Measurements from ENCODE around the gene NYAP2.

NYAP2 gene

DNA sequence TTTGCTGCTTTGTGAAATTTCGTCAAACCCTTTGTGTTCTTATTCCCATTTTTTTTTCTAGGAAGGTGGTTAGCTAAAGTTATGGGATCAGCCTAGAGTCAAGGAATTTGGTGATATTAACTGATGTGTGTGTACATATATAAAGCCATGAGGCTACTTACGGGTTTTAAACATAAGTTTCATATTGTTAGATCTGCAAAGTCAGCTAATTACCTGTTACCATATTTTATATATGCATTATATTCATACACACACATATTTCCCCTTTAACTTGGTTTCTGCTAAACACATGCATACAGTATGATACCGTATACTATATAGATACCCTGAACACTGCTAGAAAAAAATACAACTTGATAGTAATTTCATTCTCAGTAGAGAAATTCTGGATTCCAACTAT, 241.0 kb downstream of the NYAP2 start:
- H4K91ac ChIP-seq (ENCODE audit: low read depth, low read length, poor library complexity), result no peak overlapping the region
- H3K9me3 ChIP-seq (replicated peaks in 1 of 2; ENCODE audit: control insufficient read depth in 2 of 2, insufficient read depth in 1 of 2, low read depth in 1 of 2, low read length in 2 of 2), result no peaks in the 10 kb centered on the region
- DNase-seq (ENCODE audit: low spot score), result no peak
- H2AK5ac ChIP-seq (ENCODE audit: low read depth, low read length), result no peak overlapping the region
- H3K18ac ChIP-seq (ENCODE audit: low read length), result no peak overlapping the region
- no peaks in the 10 kb centered on the region for H3K79me1 ChIP-seq (ENCODE audit: low read depth, low read length)
- no peak overlapping the region for H3K14ac ChIP-seq (ENCODE audit: low read length)
- no peak overlapping the region for H2BK15ac ChIP-seq (ENCODE audit: low read length)
- H3K4me3 ChIP-seq (ENCODE audit: low read length in 2 of 2), result no peak overlapping the region
- H4K8ac ChIP-seq (ENCODE audit: low read depth, low read length), result no peak overlapping the region
- H3K9ac ChIP-seq (ENCODE audit: low read depth, low read length, poor library complexity), result no peak overlapping the region
- no CpG with 5 or more reads among the region's 3 CpGs for WGBS, 2 donors (ENCODE audit: extremely low coverage in 2 of 2, insufficient read length in 2 of 2, insufficient replicate concordance in 1 of 2)
- H2BK120ac ChIP-seq (ENCODE audit: low read depth, low read length), result no peak overlapping the region
- no peaks in the 10 kb centered on the region for H3K36me3 ChIP-seq (replicated peaks in 1 of 2; ENCODE audit: control insufficient read depth in 2 of 2, insufficient read depth in 2 of 2, low read length in 2 of 2)
- no peaks in the 10 kb centered on the region for H3K27me3 ChIP-seq (ENCODE audit: control insufficient read depth in 3 of 3, insufficient read depth in 3 of 3, low read depth in 1 of 3, low read length in 3 of 3)
- no peak overlapping the region for H2AFZ ChIP-seq (ENCODE audit: low read length)
- no peak overlapping the region for H3K23ac ChIP-seq (ENCODE audit: low read depth, low read length, poor library complexity)
- no peak overlapping the region for H2BK5ac ChIP-seq (ENCODE audit: low read length)
- no peak overlapping the region for H2BK12ac ChIP-seq (ENCODE audit: low read length)
- H3K4me1 ChIP-seq (ENCODE audit: control insufficient read depth in 2 of 2, insufficient read depth in 1 of 2, low read depth in 1 of 2, low read length in 2 of 2), result no peaks in the 10 kb centered on the region
- H3K4me2 ChIP-seq (ENCODE audit: insufficient read depth, low read length, poor library complexity, severe bottlenecking), result no peak overlapping the region
- no peak overlapping the region for H3K4ac ChIP-seq (ENCODE audit: low read length)
- no peak overlapping the region for H3K27ac ChIP-seq (replicated peaks; ENCODE audit: low read length)

DNA sequence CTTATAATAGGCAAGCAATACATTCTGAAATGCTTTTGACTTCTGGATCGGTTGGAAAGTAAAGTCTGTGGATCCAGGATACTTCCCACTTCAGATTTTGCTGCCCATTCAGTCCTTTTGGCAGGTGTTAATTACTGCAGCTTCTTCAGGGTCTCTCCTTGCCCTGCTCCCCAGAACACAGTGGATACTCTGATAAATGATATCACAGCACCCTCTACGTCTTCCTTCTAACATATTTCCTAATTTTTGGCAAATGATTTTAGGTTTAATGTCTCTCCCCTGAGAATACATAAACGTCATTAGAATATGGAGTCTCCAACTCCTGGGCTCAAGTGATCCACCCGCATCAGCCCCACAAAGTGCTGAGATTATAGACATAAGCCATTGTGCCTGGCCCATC, 249.8 kb downstream of the NYAP2 start:
- no CpG with 5 or more reads among the region's 4 CpGs for WGBS, 2 donors (ENCODE audit: extremely low coverage in 2 of 2, insufficient read length in 2 of 2, insufficient replicate concordance in 1 of 2)
- Histone ChIP-seq H3K27me3 (ENCODE audit: control insufficient read depth in 3 of 3, insufficient read depth in 3 of 3, low read depth in 1 of 3, low read length in 3 of 3) (no peaks in the 10 kb centered on the region), H2BK120ac (ENCODE audit: low read depth, low read length) (no peak overlapping the region), H2BK15ac (ENCODE audit: low read length) (no peak overlapping the region), H3K14ac (ENCODE audit: low read length) (no peak overlapping the region), H4K91ac (ENCODE audit: low read depth, low read length, poor library complexity) (no peak overlapping the region), H3K18ac (ENCODE audit: low read length) (no peak overlapping the region), H3K4ac (ENCODE audit: low read length) (no peak overlapping the region), H4K8ac (ENCODE audit: low read depth, low read length) (no peak overlapping the region), H3K79me1 (ENCODE audit: low read depth, low read length) (no peaks in the 10 kb centered on the region), H3K4me2 (ENCODE audit: insufficient read depth, low read length, poor library complexity, severe bottlenecking) (no peak overlapping the region), H3K9me3 (replicated peaks in 1 of 2; ENCODE audit: control insufficient read depth in 2 of 2, insufficient read depth in 1 of 2, low read depth in 1 of 2, low read length in 2 of 2) (no peaks in the 10 kb centered on the region), H2BK5ac (ENCODE audit: low read length) (no peak overlapping the region), H3K23ac (ENCODE audit: low read depth, low read length, poor library complexity) (no peak overlapping the region), H3K36me3 (replicated peaks in 1 of 2; ENCODE audit: control insufficient read depth in 2 of 2, insufficient read depth in 2 of 2, low read length in 2 of 2) (no peaks in the 10 kb centered on the region), H2AFZ (ENCODE audit: low read length) (no peak overlapping the region), H2AK5ac (ENCODE audit: low read depth, low read length) (no peak overlapping the region), H3K4me1 (ENCODE audit: control insufficient read depth in 2 of 2, insufficient read depth in 1 of 2, low read depth in 1 of 2, low read length in 2 of 2) (no peaks in the 10 kb centered on the region), H3K27ac (replicated peaks; ENCODE audit: low read length) (no peak overlapping the region), H2BK12ac (ENCODE audit: low read length) (no peak overlapping the region), H3K9ac (ENCODE audit: low read depth, low read length, poor library complexity) (no peak overlapping the region), H3K4me3 (ENCODE audit: low read length in 2 of 2) (no peak overlapping the region)
- no peak for DNase-seq (ENCODE audit: low spot score)

DNA sequence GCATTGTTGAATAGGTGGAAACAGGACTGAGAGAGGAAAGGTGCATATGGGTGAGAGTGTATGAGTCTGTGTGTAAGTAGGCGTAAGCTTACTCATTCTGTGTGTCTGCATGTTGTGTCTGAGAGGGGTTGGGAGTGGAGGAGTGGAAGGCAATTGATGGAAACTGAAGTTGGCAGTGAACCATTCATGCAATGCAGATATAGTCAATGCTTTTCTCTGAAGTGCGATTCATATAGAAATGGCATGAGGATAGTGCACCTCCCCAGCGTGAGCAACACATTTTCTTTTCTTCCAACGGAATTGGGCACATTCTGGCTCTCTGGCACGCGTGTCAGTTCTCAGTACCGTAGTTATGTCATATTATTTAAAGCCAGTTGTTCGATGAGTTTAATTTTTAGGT, 250.5 kb downstream of the NYAP2 start:
- no peak overlapping the region for H2AK5ac ChIP-seq (ENCODE audit: low read depth, low read length)
- no peak overlapping the region for H2BK5ac ChIP-seq (ENCODE audit: low read length)
- H3K36me3 ChIP-seq (replicated peaks in 1 of 2; ENCODE audit: control insufficient read depth in 2 of 2, insufficient read depth in 2 of 2, low read length in 2 of 2), result no peaks in the 10 kb centered on the region
- H3K14ac ChIP-seq (ENCODE audit: low read length), result no peak overlapping the region
- no peak overlapping the region for H2BK12ac ChIP-seq (ENCODE audit: low read length)
- H2BK120ac ChIP-seq (ENCODE audit: low read depth, low read length), result no peak overlapping the region
- H3K79me1 ChIP-seq (ENCODE audit: low read depth, low read length), result no peaks in the 10 kb centered on the region
- no peak overlapping the region for H3K4me2 ChIP-seq (ENCODE audit: insufficient read depth, low read length, poor library complexity, severe bottlenecking)
- WGBS, 2 donors (ENCODE audit: extremely low coverage in 2 of 2, insufficient read length in 2 of 2, insufficient replicate concordance in 1 of 2), result no CpG with 5 or more reads among the region's 8 CpGs
- no peaks in the 10 kb centered on the region for H3K27me3 ChIP-seq (ENCODE audit: control insufficient read depth in 3 of 3, insufficient read depth in 3 of 3, low read depth in 1 of 3, low read length in 3 of 3)
- H3K18ac ChIP-seq (ENCODE audit: low read length), result no peak overlapping the region
- no peak for DNase-seq (ENCODE audit: low spot score)
- H3K9ac ChIP-seq (ENCODE audit: low read depth, low read length, poor library complexity), result no peak overlapping the region
- H3K4me1 ChIP-seq (ENCODE audit: control insufficient read depth in 2 of 2, insufficient read depth in 1 of 2, low read depth in 1 of 2, low read length in 2 of 2), result no peaks in the 10 kb centered on the region
- no peak overlapping the region for H3K4me3 ChIP-seq (ENCODE audit: low read length in 2 of 2)
- no peak overlapping the region for H2BK15ac ChIP-seq (ENCODE audit: low read length)
- H3K9me3 ChIP-seq (replicated peaks in 1 of 2; ENCODE audit: control insufficient read depth in 2 of 2, insufficient read depth in 1 of 2, low read depth in 1 of 2, low read length in 2 of 2), result no peaks in the 10 kb centered on the region
- no peak overlapping the region for H3K27ac ChIP-seq (replicated peaks; ENCODE audit: low read length)
- H4K8ac ChIP-seq (ENCODE audit: low read depth, low read length), result no peak overlapping the region
- no peak overlapping the region for H3K23ac ChIP-seq (ENCODE audit: low read depth, low read length, poor library complexity)
- H3K4ac ChIP-seq (ENCODE audit: low read length), result no peak overlapping the region
- H2AFZ ChIP-seq (ENCODE audit: low read length), result no peak overlapping the region
- H4K91ac ChIP-seq (ENCODE audit: low read depth, low read length, poor library complexity), result no peak overlapping the region

DNA sequence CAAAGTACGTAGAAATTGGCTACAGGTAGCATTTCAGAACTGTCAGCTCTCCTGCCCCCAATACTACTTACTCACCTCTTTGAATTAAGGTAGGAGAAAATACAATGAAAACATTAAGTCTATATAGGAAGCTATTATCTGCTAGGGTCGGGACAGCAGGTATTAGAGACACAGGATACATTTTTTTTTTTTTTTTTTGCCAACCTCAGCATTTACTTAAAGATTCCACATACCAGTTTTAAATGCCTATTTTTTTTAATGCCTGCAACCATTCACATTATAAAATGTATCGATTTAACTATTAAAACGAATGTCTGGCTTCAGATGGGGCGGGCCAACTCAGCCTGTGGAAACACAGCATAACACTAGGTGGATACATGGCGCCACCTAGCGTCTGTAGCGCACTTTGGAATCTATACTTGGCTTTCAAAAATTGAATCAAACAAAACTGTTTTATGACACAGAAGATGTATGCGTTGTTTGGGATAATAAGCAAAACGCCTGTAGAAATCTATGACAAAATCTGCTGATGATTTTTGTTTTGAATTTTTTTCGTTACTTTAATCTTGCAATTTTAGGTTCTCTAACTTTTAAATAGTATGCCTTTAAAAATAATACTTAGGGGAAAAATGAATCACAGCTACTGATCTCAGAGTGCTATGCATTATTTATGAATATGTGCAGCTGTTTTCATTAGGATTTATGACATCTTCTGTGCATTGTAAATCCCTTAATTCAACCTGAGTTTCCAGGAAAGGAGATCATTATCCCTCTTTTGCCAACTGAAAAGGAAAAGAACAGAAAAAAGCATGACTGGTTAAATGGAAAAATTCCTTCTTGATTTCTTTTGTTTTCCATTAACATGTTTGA, 261.0 kb downstream of the NYAP2 start:
- H3K79me1 ChIP-seq (ENCODE audit: low read depth, low read length), result no peaks in the 10 kb centered on the region
- H3K9me3 ChIP-seq (replicated peaks in 1 of 2; ENCODE audit: control insufficient read depth in 2 of 2, insufficient read depth in 1 of 2, low read depth in 1 of 2, low read length in 2 of 2), result no peaks in the 10 kb centered on the region
- H3K27me3 ChIP-seq (ENCODE audit: control insufficient read depth in 3 of 3, insufficient read depth in 3 of 3, low read depth in 1 of 3, low read length in 3 of 3), result no peaks in the 10 kb centered on the region
- no peak overlapping the region for H3K14ac ChIP-seq (ENCODE audit: low read length)
- no peak overlapping the region for H2AK5ac ChIP-seq (ENCODE audit: low read depth, low read length)
- DNase-seq (ENCODE audit: low spot score), result peak; percentile 67
- no peak overlapping the region for H3K4me3 ChIP-seq (ENCODE audit: low read length in 2 of 2)
- H3K36me3 ChIP-seq (replicated peaks in 1 of 2; ENCODE audit: control insufficient read depth in 2 of 2, insufficient read depth in 2 of 2, low read length in 2 of 2), result no peaks in the 10 kb centered on the region
- no peak overlapping the region for H3K27ac ChIP-seq (replicated peaks; ENCODE audit: low read length)
- H2AFZ ChIP-seq (ENCODE audit: low read length), result no peak overlapping the region
- no peaks in the 10 kb centered on the region for H3K4me1 ChIP-seq (ENCODE audit: control insufficient read depth in 2 of 2, insufficient read depth in 1 of 2, low read depth in 1 of 2, low read length in 2 of 2)
- H3K4me2 ChIP-seq (ENCODE audit: insufficient read depth, low read length, poor library complexity, severe bottlenecking), result no peak overlapping the region
- no peak overlapping the region for H2BK120ac ChIP-seq (ENCODE audit: low read depth, low read length)
- H2BK12ac ChIP-seq (ENCODE audit: low read length), result no peak overlapping the region
- no peak overlapping the region for H3K4ac ChIP-seq (ENCODE audit: low read length)
- H3K18ac ChIP-seq (ENCODE audit: low read length), result no peak overlapping the region
- no peak overlapping the region for H2BK15ac ChIP-seq (ENCODE audit: low read length)
- H3K23ac ChIP-seq (ENCODE audit: low read depth, low read length, poor library complexity), result no peak overlapping the region
- no peak overlapping the region for H2BK5ac ChIP-seq (ENCODE audit: low read length)
- H4K91ac ChIP-seq (ENCODE audit: low read depth, low read length, poor library complexity), result no peak overlapping the region
- no peak overlapping the region for H3K9ac ChIP-seq (ENCODE audit: low read depth, low read length, poor library complexity)
- no peak overlapping the region for H4K8ac ChIP-seq (ENCODE audit: low read depth, low read length)
- no CpG with 5 or more reads among the region's 11 CpGs for WGBS, 2 donors (ENCODE audit: extremely low coverage in 2 of 2, insufficient read length in 2 of 2, insufficient replicate concordance in 1 of 2)
